ENCODE measurements around the gene RAPGEF6.
"Not testable (repeated sequence)": the region's sequence is repeated elsewhere in the genome, so short reads cannot be mapped to it uniquely, and the experiment has no call there.

Gene RAPGEF6, protein sequence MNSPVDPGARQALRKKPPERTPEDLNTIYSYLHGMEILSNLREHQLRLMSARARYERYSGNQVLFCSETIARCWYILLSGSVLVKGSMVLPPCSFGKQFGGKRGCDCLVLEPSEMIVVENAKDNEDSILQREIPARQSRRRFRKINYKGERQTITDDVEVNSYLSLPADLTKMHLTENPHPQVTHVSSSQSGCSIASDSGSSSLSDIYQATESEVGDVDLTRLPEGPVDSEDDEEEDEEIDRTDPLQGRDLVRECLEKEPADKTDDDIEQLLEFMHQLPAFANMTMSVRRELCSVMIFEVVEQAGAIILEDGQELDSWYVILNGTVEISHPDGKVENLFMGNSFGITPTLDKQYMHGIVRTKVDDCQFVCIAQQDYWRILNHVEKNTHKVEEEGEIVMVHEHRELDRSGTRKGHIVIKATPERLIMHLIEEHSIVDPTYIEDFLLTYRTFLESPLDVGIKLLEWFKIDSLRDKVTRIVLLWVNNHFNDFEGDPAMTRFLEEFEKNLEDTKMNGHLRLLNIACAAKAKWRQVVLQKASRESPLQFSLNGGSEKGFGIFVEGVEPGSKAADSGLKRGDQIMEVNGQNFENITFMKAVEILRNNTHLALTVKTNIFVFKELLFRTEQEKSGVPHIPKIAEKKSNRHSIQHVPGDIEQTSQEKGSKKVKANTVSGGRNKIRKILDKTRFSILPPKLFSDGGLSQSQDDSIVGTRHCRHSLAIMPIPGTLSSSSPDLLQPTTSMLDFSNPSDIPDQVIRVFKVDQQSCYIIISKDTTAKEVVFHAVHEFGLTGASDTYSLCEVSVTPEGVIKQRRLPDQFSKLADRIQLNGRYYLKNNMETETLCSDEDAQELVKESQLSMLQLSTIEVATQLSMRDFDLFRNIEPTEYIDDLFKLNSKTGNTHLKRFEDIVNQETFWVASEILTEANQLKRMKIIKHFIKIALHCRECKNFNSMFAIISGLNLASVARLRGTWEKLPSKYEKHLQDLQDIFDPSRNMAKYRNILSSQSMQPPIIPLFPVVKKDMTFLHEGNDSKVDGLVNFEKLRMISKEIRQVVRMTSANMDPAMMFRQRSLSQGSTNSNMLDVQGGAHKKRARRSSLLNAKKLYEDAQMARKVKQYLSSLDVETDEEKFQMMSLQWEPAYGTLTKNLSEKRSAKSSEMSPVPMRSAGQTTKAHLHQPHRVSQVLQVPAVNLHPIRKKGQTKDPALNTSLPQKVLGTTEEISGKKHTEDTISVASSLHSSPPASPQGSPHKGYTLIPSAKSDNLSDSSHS (N-terminal part only)

DNA sequence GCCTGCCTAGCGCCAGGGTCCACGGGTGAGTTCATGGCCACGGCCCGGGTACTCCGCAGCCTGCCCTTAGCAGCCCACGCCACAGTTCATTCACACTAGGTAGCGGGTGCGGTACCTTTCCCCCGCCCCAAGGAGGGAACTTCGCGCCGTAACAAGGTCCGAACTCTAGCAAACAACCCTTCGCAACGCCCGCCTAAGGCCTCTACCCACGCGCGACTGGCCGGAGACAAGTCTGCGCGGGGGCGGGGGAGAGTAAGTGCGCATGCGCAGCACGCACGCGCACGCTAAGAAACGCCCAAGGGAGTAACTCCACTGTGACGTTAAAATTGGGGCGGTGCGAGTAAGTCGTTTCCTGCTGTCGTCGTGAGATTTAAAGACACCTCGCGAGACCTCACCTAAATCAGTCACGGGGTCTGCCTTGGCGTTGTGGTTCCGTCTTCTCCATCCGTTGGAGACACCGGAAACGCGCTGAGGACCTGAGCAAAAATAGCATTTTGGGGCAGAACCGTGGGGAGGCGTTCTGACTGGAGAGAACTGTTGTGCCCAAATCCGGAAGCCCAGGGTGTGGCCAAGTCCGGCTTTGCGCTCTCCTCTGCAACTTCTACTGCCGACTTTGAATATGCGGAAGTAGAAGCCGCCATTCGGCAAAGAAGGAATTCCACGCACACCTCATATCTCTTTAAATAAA, at the start of gene RAPGEF6:
Gene RAPGEF6, minus strand, starts transcription at position 234 of the 688 bp plus-strand sequence. Its CDS starts 199 bp downstream, at position 35.
- DNase-seq (ENCODE audit: low read depth in 1 of 2, low spot score in 1 of 2) = peak; percentile 78 to 98

DNA sequence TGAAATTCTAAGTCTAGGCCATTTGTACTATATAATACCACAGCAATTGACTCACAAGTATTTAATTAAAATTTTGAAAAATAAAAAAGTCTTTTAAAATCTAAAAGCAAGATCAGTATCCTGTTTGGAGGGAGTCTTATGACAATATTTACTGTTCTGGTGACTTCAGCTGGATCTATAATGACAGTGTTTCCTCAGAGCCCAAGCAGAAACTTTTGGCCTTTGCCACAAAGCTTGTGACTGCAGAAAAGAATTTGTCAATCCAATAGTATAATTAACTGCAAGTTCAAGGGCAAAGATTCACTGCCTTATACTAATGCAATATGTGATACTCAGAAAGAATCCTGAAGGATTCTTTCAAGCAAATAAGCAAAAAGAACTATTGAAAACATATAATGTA, 49.6 kb upstream of the RAPGEF6 start:
- DNase-seq (ENCODE audit: low read depth in 1 of 2, low spot score in 1 of 2) = no peak

DNA sequence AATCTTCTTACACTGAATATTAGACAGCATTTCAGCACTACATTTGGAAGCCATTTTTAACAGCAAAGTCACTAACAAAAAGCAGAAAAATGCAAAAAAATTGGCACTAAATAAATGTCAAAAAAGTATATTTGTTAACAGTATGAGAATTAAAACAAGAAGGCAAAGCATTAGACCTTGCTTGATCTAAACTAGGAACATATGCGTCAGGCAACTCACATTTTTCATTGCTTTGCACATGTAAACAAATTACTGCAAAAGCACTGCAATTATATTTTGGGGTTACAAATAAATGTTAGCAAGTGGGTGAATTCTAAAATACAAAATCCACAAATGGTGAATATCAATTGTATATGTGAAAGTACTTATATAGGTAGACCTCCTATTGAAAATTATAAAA, 49.0 kb upstream of the RAPGEF6 start:
- DNase-seq (ENCODE audit: low read depth in 1 of 2, low spot score in 1 of 2) = no peak

DNA sequence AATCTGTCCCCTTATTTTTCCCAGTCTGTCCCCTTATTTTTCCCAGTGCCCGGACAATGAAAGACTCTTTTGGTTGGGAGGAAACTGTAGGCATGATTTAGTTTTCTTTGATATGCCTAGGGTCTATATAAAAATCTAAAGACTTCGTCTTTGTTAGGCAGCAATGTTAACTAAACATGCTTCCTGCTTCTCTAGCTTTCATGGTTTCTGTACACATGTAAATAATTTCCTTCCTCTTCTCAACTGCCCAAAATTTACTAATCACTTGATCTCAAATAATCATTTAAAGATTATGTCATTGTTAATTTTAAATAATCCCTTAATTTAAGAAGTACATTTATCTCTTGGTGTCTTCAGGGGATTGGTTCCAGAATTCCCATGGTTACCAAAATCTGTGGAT, 47.8 kb upstream of the RAPGEF6 start:
- no peak for DNase-seq (ENCODE audit: low read depth in 1 of 2, low spot score in 1 of 2)

DNA sequence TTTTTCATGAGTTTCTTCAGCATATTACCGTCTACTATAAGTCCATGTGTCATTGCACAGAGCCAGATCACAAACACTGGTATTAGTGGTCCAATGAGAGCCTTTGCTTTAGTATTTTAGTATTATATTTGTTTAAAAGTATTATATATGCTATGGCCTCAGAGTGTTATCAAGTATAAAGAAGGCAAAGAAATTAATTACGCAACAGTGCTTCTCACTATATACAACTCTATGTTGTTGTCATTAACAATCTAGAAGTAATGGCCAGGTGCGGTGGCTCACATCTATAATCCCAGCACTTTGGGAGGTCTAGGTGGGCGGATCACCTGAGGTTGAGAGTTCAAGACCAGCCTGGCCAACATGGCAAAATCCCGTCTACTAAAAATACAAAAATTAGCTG, 47.1 kb upstream of the RAPGEF6 start:
- no peak for DNase-seq (ENCODE audit: low read depth in 1 of 2, low spot score in 1 of 2)

DNA sequence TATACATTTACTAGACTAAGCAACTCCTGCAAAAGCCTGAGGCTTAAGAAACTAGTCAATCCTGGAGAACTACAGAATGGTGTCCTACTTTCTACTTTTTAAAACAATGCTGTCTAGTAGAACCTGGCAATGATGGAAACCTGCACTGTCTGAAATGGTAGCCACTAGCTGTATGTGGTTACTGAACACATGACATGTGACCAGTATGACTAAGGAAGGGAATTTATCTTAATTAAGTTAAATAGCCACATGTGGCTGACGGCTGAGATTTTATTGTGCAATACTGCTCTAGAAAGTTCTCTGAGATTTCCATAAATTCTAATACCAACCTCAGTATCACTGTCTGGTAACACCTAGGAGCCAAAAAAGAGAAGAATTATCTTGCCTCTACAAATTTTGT, 44.9 kb upstream of the RAPGEF6 start:
- no peak for DNase-seq (ENCODE audit: low read depth in 1 of 2, low spot score in 1 of 2)

DNA sequence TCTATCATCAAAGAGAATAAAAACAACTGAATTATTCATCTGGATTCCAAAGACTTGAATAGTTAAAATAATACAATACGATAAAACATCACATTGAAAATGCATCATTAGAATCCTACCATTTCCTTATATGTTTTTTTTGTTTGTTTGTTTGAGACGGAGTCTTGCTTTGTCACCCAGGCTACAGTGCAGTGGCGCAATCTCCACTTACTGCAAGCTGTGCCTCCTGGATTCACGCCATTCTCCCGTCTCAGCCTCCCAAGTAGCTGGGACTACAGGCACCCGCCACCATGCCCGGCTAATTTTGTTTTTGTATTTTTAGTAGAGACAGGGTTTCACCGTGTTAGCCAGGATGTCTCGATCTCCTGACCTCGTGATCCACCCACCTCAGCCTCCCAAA, 43.2 kb upstream of the RAPGEF6 start:
- not testable (repeated sequence) for DNase-seq (ENCODE audit: low read depth in 1 of 2, low spot score in 1 of 2)

DNA sequence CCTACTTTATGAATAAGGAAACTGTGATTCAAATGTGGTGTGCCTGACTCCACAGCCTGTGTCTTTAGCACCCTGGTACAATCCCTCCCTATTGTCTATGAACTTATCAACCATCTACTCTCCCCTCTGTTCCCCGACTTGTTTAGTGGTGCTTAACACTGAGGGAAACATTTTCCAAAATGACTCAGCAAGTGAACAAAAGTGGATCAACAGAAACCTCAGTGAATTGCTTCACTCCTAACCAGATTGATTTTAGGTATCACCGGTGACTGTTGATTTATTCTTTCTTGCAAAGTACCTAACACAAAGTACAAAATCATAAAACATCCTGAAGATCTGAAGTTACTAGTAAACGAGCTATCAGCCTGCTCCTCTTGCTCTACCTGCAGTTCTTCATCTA, 42.1 kb upstream of the RAPGEF6 start:
- no peak for DNase-seq (ENCODE audit: low read depth in 1 of 2, low spot score in 1 of 2)

DNA sequence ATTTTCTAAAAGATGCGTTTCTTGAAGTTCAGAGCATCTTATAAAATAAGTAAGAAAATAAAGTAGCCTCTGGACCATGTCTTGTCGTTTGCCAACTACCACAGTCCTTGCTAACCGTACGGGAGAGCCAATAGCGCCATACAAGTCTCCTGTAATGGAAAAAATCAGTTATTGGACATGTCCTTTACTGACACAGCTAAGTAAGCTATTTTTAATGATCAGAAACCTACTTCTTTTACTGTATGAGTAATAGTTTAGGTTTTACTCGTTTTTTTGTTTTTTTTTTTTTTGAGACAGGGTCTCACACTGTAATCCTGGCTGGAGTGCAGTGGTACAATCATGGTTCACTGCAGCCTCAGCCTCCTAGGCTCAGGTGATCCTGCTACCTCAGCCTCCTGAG, 37.7 kb upstream of the RAPGEF6 start:
- DNase-seq (ENCODE audit: low read depth in 1 of 2, low spot score in 1 of 2) = no peak

DNA sequence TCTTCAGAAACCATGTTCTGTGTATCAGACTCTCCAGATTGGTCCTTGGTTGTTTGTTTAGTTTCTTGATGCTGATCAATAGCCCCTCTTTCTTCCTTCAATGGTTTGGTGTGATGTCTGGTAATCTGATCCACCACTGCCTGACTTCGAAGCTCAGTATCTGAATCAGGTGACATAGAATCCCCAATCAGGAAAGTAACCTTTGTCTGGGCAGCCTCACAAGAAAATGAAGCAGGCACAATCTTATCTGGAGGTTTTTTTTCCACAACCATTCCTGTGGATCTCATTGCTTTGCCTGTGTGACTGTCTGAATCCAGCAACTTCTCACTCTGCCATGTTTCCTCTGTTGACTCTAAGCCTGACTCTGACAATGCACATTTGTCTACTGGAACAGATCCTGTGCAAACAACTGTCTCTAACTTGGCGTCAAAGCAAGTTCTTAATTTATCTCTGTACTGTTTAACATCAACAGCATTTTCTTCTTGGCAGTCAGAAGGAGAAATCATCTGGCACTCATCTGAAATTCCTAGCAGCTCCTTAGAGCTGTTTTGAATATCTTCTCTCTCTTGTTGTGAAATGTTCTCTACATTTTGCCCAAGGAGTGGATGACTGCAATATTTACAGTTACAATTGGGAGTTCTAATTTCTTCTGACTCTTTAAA, 37.1 kb upstream of the RAPGEF6 start:
- no peak for DNase-seq (ENCODE audit: low read depth in 1 of 2, low spot score in 1 of 2)

DNA sequence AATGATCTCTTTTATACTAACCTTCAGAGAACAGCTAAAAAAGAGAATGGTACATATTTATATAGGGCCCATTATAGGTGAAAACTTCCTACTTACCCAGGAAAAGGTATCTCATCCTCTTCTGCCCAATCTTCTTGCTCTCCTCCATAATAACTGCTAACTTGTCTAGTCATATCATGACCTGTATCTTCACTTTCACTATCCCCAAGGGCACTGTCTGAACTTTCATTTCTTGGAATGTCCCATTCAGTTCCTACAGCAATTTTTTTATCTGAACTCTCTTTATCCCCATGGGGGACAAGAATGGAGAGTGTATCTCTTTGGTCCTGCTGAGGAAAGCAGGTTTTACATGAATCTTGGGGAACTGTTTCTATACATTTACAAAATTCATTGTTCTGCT, 36.4 kb upstream of the RAPGEF6 start:
- no peak for DNase-seq (ENCODE audit: low read depth in 1 of 2, low spot score in 1 of 2)

DNA sequence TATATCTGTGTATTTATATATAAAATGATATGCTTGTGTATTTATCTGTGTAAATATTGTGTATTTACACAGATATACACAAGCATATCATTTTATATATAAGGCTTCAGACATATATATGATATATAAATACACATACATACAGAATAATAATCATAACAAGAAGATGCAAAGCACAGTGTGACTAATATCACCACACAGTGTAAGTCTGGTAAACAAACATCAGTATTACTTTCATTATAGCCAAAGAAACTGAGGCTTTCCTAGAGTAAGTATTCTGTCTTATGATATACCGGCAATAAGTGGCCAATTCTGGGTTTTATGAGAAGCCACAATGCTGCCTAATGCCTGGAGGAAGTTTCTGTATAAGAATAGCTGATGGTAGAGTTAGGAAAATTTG, 29.9 kb upstream of the RAPGEF6 start:
- DNase-seq (ENCODE audit: low read depth in 1 of 2, low spot score in 1 of 2) = no peak

DNA sequence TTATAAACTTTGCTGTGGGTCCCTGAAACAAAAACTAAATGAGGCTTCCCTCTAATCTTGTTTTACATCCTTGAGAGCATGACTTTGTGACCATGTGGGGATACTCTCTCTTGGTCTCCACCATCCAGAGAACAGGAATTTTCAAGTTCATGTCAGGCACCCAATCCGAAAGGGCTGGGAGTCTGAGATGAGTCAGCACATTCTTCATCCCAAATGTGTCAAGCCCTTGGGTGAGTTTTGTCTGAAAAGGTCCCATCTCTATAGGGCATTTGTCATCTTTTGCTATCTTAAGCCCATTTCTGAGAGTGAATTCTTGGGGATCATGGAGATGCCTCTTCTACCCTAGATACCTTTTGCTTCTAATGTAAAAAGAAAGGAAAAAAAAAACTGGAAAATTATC, 26.9 kb upstream of the RAPGEF6 start:
- no peak for DNase-seq (ENCODE audit: low read depth in 1 of 2, low spot score in 1 of 2)

DNA sequence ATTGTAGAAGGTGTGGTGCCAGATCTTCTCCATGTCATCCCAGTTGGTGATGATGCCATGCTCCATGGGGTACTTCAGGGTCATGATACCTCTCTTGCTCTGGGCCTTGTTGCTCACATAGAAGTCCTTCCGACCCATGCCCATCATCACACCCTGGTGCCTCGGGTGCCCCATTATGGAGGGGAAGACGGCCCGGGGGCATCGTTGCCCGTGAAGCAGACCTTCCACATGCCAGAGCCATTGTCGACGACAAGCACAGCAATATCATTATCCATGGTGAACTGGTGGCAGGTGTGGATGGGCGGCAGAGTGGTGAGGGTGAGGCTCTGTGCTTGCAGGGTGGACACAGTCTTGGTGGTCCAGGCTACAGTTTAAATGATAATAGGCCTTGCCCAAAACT, 24.8 kb upstream of the RAPGEF6 start:
- no peak for DNase-seq (ENCODE audit: low read depth in 1 of 2, low spot score in 1 of 2)

DNA sequence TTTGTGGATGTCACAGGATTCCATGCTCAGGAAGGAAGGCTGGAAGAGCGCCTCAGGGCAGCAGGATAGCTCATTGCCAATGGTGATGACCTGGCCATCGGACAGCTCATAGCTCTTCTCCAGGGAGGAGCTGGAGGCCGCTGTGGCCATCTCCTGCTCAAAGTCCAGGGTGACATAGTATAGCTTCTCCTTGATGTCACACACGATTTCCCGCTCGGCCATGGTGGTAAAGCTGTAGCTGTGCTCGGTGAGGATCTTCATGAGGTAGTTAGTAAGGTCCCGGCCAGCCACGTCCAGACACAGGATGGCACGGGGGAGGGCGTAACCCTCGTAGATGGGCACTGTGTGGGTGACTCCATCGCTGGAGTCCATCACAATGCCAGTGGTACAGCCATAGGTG, 24.3 kb upstream of the RAPGEF6 start:
- no peak for DNase-seq (ENCODE audit: low read depth in 1 of 2, low spot score in 1 of 2)

DNA sequence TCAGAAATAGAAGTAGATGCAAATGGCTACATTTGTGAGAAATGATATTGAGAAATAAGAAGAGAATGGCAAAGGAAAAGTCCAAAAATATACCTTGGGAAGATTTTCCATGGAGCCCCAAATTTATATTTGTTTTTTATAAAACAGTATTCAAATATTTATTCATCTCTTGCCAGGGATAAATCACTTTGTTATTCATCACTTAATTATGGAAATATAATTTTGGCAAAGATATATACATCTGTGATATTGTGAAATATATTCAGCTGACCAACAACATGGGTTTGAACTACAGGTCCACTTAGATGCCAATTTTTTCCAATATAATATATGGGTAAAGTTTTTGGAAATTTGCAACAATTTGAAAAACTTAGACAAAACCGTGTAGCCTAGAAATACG, 19.7 kb upstream of the RAPGEF6 start:
- no peak for DNase-seq (ENCODE audit: low read depth in 1 of 2, low spot score in 1 of 2)

DNA sequence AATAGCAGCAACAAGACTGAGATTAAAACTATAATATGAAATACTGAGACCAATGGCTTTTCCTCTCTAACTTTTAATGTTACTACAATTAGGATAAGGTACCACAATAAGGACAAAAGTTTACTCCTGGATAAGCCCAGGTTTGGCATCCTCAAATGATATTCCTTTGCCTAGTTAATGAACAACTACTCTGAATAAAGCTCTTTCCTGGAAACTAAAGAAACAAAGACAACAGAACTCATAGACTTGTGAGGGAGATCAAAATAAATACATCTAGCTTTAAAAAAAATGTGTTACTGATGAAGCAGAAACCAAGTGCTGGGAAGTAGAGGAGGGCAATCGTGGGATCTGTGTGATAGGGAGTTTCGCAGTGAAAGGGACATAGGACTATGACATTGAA, 19.3 kb upstream of the RAPGEF6 start:
- no peak for DNase-seq (ENCODE audit: low read depth in 1 of 2, low spot score in 1 of 2)

DNA sequence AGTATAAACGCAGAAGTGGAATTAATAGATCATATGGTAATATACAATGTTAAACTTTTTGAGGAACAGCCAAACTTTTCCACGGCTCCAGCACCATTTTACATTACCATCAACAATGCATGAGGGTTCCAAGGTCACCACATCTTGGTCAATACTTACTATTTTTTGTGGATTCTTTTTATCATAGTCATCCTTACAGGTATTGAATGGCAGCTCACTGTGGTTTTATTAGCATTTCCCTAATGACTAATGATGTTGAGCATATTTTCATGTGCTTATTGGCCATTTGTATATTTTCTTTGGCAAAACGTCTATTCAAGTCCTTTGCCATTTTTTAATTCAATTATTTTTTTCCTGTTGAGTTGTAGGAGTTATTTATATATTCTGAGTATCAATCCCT, 14.1 kb upstream of the RAPGEF6 start:
- DNase-seq (ENCODE audit: low read depth in 1 of 2, low spot score in 1 of 2) = no peak

DNA sequence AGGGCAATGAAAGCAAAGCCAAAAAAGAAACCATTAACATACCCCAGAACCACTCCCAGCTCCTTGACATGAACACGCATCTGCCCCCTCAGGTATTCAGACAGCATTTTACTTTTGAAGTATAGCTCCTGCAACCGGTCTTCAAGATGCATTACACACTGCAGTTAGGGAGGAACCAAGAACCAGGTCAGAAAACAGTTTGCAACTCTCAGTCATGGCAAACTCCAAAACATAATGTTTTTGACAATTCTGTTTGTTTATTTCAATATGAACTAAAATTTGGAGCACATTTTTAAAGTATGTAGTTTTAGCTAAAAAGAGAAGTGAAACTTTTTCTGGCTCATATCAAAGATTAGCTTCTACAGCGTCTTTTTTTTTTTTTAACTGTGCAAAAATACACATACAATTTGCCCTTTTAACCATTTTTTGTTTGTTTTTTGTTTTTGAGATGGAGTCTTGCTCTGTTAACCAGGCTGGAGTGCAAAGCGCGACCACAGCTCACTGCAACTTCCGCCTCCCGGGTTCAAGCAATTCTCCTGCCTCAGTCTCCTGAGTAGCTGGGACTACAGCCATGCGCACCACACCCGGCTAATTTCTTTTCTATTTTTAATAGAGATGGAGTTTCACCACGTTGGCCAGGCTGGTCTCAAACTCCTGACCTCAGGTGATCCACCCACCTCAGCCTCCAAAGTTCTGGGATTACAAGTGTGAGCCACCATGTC, 12.2 kb upstream of the RAPGEF6 start:
- no peak for DNase-seq (ENCODE audit: low read depth in 1 of 2, low spot score in 1 of 2)

DNA sequence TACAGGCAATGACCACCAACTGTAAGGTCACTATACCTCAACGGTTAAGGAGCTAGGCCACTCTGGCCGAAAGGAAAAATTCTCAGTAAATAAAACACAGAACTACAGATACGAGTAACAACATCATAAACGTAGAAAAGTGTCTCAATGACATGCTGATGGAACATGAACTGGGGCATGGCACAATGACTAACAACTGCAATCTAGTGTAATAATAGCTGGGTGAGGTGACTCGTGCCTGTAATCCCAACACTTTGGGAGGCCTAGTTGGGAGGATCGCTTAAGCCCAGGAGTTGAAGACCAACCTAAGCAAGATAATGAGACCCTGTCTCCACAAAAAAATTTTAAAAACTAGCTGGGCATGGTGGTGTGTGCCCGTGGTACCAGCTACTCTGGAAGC, 9.8 kb upstream of the RAPGEF6 start:
- no peak for DNase-seq (ENCODE audit: low read depth in 1 of 2, low spot score in 1 of 2)

Measured in activated CD4-positive, alpha-beta T cell treated with anti-CD3 and anti-CD28 coated beads, Interleukin-2, amount 50 U/mL, for 24 hours (primary cell).